HG02798 (cell line): Measurements from ENCODE around the gene RASA4.
"Not testable (repeated sequence)": the region's sequence is repeated elsewhere in the genome, so short reads cannot be mapped to it uniquely, and the experiment has no call there.

Source experiments
- ATAC-seq: cut with Tn5 transposase; IDR thresholded peaks from one replicate; pipeline ENCODE4 v1.9.1; 2021; ENCODE audit warnings: mild to moderate bottlenecking; ENCODE audit not compliant: unreplicated experiment, poor library complexity

RASA4 gene

DNA sequence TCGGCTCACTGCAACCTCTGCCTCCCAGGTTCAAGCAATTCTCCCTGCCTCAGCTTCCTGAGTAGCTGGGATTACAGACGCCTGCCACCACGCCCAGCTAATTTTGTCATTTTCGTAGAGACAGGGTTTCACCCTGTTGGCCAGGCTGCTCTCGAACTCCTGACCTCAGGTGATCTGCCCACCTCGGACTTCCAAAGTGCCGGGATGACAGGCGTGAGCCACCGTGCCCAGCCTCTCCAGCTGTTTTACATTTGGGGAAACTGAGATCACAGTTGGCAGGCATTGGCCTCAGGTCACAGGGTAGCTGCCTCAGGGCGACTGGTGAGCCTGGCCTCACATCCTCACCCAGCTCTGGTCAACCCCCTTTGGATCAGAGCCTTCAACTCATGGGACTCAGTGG, 6.8 kb downstream of the RASA4 start:
- ATAC-seq: not testable (repeated sequence)

DNA sequence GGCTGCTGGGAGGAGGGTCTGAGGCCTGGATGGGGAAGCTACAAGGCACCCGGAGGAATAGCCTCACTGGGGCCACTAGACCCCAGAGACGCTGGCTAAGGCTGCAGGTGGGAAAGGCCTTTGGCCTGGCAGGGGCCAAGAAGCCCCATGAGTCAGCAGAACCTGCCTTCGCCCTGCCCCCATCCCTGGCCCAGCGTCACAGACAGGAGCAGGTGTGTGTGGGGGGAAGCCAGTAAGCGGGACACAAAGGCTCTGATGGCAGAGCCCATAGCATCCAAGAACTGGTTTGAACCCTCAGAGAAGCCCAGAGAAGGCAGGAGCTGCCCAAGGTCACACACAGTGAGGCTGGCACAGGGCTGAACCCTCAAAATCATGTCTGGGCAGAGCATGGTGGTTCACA, 9.7 kb downstream of the RASA4 start:
- not testable (repeated sequence) for ATAC-seq

DNA sequence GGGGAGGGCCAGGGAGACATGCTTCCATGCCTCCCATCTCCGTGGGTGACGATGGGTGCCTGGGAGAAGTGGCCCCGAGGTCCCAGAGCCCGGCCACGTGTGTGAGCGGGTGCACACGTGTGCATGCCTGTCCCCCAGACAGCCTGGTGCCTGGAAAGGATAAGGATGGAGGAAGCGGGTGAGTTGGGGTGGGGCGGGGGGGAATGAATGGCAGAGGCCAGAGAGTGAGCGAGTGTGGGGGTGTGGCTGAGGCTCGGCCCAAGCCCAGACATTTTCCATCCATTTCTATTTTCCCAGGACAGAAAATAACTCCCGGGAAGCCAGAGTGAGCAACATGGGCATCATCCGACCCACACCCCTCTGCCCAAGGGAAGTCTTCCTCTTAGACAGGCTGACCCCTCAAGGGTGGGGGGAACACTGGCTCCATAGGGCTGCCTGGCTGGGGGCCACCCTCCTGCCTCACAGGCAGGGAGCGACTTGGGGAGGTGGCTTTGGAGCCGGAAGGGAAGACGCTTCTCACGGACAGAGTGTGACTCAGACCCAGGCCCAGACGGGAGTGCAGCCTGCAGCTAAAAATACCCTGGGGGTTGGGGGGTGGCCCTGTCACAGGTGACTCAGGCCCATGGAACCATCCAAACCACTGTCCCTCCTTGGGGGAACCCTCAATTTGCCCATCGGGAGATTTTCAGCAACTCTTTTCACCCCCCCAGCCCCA, 12.0 kb downstream of the RASA4 start:
- not testable (repeated sequence) for ATAC-seq

DNA sequence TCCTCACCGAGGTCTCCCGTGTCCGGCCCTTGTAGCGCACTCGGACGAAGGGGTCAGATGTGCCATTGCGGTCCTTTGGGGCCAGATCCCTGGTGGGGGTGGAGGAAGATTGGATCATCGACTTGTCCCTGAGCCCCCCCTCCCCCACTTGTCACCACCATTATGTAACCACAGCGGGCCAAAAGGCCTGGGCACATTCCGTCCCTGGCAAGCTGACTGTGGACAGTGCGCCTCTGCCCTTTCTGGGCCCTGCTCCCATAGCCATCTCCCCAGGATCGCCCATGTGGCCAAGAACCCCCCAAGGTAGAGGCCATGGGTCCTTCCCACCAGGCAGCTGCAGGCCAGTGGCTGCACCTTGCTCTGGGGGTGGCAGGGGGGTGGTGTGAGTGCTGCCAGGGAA, 14.2 kb downstream of the RASA4 start:
- not testable (repeated sequence) for ATAC-seq

DNA sequence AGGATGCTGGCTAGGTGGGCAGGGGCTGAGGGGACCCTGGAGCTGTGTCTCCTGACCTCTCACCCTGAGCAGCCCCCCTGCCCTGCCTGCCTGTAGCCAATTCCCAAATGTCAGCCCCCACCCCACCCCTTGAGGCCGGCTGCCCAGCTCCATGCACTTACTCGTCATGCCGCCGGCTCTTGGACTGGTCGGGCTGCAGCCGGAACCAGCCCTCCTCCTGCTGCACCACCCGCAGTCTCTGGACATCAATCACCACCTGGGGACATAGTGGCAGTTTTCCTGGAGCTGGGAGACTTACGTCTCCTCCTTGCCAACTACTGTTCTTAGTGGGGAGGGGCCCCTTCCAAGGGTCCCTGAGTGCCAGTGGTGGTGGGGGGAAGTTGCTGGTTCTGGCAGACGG, 16.9 kb downstream of the RASA4 start:
- ATAC-seq: not testable (repeated sequence)

DNA sequence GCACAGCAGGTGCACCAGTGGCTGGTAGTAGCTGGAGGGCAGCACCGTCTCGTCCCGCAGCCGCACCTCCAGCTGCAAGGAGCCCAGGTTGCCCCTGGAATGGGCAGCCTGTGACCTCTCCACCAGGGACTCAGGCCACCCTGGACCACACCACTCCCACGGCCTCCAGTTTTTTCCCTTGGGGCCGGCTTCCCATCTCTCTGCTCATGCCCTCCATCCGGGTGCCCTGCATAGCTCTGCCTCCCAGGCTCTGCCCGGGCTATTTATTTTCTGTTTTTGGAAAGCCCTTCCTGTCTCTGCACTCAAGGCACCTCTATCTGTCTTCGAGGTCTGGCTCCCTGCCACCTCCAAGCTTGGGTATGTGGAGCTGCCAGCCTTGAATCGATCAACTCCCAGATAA, 20.5 kb downstream of the RASA4 start:
- not testable (repeated sequence) for ATAC-seq

DNA sequence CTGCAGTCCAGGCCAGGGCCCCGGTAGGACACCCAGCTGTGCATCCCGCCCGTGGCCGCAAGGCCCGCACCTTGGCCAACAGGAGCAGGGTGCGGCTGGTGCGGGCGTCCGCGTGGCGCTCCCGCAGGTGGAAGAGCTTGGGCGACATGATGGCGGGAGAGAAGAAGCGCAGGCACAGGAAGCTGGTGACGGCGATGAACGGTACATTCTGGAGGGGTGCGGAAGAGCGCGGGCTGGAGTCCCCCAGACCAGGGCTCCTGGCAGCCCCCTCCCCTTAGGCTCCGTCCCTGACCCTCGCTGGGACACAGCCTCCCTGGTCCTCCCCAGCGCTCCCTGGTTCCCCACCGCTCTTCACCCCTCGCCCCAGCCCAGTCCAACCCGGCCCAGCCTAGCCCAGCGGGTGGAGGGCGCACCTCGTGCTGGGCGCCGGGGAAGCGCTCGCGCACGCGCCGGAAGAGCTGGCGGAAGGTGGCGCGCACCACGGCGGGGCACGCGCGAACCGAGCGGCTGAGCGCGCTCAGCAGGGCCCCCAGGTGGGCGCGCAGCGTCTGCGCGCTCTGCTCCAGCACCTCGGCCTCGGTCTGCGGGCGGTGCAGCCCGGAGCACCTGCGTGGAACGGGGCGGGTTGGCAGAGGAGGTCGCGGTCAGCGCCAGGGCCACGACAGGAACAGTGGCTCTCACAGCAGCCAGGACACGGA, 22.8 kb downstream of the RASA4 start:
- peak; percentile 72 for ATAC-seq

DNA sequence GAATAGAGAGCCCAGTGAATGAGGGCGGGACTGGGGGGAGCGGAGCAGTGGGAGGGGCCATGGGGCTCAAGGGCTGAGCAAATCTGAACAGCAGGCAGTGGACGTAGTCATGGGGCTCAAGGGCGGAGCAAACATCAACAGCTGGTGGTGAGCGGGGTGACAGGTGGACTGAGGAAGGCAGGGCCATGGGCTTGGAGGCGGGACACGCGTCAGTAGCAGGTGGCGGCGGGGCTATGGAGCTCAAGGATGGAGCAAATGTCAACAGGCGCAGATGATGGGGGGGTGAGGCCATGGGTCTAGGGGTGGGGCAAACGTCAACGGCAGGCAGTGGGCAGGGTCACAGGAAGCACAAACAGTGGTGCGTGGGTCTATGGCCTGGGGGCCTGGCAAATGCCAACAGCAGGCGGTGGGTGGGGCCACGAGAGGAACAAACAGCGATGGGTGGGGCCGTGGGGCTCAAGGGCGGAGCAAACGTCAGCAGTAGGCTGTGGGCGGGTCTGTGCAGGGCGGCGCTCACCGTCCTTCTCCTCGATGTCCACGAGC, 24.0 kb downstream of the RASA4 start:
- peak; percentile 57 for ATAC-seq

DNA sequence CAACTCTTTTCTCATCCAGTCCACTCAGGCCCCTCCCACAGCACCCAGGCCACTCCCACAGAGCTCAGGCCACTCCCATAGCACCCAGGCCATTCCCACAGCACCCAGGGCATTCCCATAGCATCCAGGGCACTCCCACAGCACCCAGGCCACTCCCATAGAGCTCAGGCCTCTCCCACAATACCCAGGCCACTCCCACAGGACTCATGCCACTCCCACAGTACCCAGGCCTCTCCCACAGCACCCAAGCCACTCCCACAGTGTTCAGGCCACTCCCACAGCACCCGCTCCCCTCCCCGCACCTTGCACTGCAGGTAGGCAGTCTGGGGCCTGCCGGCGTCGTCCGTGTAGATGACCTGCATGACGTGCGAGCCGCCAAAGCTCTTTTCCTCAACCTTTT, 26.7 kb downstream of the RASA4 start:
- peak; percentile 43 for ATAC-seq

DNA sequence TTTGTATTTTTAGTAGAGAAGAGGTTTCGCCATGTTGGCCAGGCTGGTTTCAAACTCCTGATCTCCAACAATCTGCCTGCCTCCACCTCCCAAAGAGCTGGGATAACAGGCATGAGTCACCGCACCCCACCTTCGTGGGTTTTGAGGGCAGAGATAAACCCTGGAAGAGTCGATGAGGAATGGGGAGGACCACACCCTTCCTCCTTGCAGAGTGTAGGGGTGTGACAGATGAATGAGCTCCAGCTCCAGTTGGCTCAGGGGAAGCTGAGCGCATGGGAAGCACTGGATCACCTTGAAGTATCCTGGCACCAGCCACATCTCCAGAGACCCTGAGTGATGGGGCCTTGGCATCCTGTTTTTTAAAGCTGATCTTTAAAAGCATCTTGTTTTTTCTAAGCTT, 33.1 kb downstream of the RASA4 start:
- ATAC-seq: not testable (repeated sequence)

DNA sequence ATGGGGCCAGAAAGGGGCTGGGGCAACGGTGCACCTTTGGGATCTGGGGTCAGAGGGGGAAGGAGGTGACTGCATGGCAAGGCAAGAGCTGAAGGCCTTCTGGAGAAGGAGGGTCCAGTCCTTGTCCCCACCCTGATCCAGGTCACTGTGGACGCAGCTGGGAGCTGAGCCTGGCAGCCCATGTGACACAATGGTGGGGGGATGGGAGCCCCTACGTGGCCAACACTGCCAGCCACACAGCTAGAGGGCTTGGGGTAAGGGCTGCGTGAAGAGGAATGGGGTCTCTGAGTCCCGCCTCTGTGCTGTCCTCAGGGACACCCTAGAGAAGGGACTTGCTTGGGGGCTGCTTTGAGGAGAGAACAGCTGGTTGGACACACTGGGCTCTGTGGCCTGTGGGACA, 34.8 kb downstream of the RASA4 start:
- not testable (repeated sequence) for ATAC-seq

DNA sequence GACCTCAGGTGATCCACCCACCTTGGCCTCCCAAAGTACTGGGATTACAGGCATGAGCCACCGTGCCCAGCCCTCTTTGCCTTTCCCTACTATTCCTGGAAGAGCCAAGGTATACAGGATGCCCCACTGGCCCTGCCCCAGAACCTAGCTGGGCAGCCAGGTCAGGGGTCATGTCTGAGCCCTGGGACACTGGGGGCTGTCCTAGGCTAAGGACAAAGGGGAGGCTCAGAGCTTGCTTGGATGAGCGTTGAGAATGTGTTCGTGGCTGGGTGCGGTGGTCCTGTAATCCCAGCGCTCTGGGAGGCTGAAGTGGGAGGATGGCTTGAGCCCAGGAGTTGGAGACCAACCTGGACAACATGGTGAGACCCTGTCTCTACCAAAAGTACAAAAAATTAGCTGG, 38.1 kb downstream of the RASA4 start:
- ATAC-seq: not testable (repeated sequence)

DNA sequence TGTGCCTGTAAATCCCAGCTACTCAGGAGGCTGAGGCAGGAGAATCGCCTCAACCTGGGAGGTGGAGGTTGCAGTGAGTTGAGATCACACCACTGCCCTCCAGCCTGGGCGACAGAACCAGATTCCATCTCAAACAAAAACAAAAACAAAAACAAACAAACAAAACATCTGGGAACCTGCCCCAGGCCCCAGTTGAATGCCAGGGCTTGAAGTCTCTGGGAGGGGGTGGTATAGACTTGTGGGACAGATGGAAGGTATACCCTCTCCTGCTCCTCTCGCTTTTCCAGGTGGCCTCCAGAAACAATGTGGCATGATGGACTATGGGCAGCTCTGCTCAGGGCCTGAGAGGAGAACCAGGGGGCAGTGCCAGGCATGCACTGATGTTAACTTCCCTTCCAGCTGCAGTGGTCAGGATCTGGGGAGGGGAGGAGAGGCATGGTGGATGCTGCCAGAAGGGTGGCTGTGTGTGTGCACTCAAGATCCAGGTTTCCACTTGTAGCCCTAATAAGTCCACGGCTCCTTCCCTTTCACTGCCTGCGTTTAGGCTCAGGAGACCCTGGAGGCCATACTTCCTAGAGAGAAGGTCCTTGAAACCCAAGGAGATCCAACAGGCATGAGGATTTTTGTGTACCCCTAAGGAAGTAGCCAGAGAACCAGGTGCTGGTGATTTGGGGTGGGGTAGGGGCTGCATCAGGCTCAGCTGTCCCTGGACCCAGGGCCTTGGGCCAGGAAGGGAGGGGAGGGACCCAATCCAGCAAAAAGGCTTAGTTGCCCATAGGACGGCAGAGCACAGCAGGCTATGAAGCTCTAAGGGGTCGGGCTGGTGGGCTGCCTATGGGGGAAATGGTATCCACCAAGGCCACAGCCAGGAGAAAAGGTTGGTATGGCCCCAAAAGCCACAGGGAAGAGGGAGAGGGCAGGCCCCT, 39.0 kb downstream of the RASA4 start:
- ATAC-seq: not testable (repeated sequence)

DNA sequence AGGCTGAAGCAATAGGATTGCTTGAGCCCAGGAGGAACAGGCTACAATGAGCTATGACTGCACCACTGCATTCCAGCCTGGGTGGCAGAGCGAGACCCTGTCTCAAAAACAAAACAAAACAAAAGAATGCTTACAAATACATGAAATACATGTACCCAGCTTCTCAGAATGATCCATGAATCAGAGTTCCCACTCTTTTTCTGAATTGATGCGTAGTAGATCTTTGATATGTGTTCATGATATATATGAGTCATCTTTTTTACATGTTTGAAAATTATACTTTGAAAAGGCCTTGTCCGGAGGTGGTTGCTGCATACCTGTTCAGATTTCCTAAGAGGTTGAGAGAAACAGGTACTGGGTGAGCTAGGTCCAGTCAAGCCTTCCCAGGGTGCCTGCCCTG, 40.2 kb downstream of the RASA4 start:
- ATAC-seq: not testable (repeated sequence)

DNA sequence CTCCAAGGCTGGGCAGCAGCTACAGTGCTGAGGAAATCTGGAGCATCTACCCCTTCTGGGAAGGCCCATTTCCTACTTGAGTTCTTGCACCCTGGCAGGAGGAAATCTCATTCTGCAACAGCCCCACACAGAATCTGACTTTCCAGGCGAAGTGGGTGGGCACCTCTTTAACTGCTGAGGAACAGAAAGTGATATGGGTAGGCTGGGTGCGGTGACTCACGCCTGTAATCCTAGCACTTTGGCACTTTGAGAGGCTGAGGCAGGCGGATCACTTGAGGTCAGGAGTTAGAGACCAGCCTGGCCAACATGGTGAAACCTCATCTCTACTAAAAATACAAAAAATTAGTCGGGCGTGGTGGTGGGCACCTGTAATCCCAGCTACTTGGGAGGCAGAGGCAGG, 41.9 kb downstream of the RASA4 start:
- ATAC-seq: not testable (repeated sequence)

DNA sequence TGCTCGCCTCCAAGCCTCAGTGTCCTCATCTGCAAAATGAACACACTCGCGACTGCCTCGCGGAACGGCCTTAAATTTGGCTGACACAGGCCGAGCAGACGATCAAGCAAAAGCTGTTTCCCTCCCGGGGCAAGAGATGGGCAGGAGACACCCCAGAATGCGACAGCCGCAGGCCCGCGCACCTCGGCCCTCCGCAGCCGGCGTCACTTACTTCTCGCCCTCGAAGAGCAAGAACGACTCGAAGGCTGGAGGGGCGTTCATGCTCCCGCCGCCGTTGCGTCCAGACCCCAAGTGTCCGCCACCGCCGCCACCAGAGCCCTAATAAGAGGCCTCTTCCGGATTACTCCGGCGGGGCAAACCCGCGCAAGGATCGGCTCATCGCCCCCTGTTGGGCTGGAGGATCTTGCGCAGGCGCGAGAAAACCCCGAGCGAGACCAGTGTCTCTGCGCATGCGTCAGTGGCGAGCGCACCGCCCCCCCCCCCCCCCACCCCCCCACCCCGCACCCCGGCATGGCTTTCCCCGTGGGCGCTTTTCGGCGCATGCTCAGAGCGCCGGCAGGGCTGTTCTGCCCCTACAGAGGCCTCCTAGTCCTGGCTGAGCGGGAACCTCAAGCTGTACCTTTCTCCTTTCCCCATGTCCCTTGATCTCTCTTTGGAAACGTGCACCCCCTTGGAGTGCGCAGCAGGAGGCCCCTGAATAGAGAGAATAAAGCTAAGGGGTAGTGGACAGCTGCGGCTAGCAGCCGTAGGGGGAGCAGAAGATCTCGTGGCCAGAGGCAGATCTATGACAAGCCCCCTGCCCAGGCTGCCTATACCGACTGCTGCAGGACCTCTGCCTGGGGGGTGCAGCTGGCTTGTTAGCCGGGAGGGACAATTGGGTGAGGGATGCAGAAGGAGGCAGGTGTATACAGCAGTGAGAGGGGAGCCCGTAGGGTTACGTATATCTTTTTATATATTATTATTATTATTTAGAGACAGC, 44.0 kb downstream of the RASA4 start, which contains the start of gene POLR2J3:
Gene POLR2J3, minus strand, starts transcription at position 323 of the 979 bp plus-strand sequence. Its CDS starts 62 bp downstream, at position 261.
- ATAC-seq: peak; percentile 97

DNA sequence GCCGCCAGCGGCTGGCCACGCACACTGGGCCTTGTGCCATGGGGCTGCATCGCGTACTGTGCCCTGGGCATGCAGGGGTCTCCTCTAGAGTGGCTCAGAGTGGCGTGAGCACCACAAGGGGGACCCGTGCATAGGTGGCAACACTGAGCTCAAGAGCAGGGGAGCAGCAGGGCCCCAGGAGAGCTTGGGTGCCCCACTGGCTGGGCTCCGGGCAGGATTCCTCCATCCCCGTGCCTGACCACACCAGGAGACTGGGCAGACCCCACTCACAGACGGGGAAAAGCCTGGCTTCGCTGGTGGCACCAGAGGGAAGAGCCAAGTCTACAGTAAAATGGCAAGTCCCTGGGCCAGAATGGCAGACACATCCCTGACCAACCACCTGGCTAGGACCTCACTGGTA, 47.9 kb downstream of the RASA4 start:
- not testable (repeated sequence) for ATAC-seq

DNA sequence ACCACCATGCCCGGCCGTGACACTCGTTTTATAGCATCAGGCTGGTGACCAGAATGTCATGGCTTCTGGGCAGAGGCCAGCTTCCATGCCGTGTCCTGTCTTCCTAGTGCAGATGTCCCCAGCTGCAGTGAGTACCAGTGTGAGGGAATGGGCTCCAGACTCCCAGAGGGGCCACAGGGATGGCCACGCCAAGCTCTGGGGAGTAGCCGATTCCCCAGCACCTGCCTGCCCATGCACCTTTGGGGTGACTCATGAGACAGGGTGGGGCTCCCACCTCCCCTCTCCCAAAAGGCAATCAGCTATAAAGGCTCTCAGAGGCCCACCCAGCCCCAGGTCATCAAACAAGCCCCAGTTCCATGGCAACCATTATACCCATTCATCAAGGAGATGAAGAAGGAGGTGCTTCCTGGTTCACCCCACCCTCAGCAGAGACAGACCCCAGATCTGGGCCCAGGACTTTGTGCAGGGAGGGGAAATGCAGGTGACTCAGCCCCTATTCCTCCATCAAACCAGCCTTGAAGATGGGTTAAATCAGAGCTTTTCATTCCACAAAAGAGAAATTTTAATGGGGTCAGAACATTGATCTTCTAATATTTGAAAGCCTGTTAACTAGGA, 65.6 kb downstream of the RASA4 start, which contains the start of gene SPDYE2:
Gene SPDYE2, plus strand, starts transcription at position 419 of the 615 bp plus-strand sequence. CDS start 2,030 bp downstream, outside the sequence.
- not testable (repeated sequence) for ATAC-seq

DNA sequence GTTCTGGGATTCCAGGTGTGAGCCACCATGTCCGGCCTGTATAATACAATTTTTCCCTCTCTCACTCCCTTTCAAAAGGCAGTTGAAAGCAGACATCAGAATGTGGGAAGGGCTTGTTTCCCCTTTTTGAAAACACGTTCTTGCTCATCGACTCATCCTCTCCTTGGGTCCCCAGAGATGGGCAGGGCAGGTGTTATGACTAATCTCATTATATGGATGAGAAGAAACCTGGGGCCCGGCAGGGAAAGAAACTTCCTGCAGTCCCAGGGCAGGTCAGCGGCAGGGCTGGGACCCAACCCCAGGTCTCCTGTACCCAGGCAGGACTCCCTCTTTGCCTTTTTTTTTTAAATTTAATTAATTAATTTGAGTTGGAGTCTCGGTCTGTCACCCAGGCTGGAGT, 70.2 kb downstream of the RASA4 start:
- ATAC-seq: peak; percentile 77
